NCI-H526 treated with DMSO at 0.1 percent for 48 hours (cell line): Measurements from ENCODE around the gene CHSY1.

ENCODE experiments used
- DNase-seq: peaks from one replicate; lab custom pipeline; 2025; lab: John Stamatoyannopoulos, UW

Gene CHSY1

DNA sequence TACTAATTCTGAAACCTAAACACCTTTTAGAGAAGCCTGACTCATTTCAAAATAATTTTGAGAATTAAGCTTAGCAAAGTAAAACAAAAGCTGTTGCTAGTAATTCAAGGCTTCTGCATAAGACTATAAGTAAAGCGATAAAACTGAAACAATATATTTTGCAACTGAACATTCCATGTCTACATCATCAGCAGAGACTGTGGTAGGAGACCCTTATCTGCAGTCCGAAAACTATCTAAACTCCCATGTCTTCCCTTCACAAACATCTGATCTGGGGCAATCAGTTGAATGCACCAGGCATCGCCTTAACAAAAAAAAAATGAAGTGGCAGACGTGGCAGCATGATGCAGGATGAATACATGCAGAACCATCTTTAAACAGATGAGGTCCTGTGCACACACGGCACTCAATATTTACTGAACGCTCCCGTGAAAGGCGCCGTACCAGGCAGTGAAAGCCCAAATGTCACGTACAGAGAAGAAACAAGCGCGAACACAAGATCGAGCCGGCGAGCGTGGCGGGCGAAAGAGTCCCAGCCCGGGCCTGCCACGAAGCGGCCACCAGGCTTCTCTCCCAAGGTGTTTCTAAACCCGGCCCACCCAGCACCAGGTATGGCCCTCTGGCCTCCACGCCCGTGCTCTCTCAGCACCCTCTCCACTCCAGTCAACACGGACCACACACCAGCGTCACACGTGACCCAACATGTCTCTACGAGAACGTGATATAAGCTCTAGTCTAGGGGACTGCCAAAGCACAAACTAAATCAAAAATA lies 63.0 kb downstream of the CHSY1 start:
- DNase-seq, result no peak

GRCh38 chr15:101187820-101188636 lies 63.8 kb downstream of the CHSY1 start:
- no peak for DNase-seq

GRCh38 chr15:101185770-101186169 lies 66.1 kb downstream of the CHSY1 start:
- DNase-seq, result no peak

- DNase-seq, result no peak
These were observed 66.5 kb downstream of the CHSY1 start for GRCh38 chr15:101185336-101185735.

DNA sequence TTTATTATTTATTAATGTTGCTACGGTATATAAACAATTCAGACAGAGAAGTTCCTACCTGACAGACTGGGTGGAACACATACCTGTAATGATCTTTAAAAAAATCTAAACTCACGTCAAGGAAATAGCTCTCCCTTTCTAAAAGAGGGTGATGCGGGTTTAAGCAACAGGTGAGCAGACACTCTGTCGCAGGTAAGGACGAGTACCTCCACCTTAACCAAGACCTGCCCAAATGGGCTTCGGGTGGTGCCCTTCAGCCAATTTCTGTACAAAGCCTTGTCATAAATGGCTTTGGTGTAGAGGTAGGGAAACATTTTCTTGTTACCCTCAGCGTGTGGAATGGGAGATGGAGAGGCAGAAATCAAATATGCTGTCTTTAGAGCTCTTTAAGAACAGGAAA lies 67.0 kb downstream of the CHSY1 start:
- no peak for DNase-seq

DNA sequence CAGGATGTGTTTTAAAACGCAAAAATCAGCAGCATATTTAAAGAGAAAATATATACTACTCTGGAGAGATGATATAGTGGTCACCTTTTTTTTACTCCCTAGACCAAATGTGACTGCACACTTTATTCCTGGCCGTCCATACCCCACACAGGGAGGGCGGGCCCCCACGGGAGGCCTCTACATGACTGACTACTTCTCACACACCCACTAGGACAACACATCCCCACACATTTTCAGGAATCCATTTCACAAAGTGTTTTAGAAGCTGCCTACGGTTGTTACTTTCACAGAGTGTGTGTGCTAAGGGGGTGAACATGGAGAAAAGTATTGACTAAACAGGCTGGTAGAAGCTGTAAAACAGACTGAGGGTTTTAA lies 67.9 kb downstream of the CHSY1 start:
- DNase-seq, result no peak

GRCh38 chr15:101183226-101183930 lies 68.5 kb downstream of the CHSY1 start:
- DNase-seq, result no peak

DNA sequence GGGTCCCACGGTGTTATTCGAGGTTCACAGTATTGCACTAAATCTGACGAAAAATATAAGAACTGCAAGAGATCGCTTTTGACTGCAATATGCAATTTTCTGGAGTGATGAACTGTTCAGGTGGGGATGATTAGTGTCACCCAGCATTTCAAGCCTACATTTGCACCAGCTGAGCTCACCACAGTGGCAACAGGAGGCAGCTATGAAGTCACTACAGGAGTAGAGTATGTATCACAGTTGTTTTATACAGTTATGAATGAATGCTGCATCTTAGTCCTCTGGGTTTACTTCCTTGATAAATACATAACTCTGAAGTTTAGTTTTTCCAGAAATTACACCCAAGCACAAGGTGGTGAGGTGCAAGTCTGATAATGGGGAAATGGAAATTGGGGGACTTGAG lies 69.6 kb downstream of the CHSY1 start:
- DNase-seq, result no peak

DNA sequence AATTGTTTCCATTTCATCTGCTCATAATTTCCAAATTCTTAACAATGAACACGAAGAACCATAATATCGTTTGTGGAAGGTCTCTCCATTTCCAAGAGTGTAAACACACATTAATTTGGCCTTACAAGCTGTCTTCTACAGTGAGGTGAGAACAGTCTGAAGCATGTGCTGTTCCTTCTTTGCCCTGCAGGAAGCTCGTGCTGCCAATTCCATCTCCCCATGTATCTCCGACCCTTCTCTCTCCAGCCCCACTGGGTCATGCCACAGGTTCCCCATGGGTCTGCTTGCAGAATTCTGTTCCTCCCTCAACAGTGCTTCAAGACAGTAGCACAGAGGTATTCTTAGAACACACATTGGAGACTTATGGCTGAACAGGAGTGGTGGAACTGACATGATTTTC lies 70.5 kb downstream of the CHSY1 start:
- DNase-seq, result no peak

DNA sequence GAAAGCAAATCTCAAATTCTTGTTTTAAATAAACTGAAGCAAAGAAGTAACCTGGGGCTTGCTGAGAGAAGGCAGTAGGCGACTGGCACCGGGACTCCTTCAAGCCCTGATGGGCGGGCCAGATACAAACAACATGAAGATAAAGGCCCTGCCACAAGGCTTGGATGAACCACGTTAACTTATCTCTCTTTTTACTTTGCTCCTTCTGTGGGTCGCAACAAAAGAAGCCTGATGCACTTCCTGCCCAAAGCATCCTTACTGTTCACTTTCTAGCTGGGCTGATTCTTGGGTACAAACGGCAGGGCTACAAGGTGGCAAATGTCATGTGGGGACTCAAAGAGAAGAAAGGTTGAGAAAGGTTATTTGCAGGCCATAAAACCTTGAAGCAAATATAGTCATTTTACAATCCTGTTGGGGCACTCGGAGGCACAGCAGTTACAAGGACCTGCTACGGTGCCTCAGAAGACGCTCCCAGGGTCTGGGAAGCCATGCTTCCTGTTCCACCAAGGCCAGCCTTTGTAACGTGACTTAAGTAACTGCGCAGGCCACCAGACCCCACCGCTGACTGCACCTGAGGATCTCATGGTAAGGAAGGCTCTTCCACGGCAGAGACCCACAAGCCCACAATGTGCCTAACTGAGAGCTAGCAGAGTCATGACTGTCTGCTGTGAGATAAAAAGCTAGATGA lies 71.1 kb downstream of the CHSY1 start:
- no peak for DNase-seq

DNA sequence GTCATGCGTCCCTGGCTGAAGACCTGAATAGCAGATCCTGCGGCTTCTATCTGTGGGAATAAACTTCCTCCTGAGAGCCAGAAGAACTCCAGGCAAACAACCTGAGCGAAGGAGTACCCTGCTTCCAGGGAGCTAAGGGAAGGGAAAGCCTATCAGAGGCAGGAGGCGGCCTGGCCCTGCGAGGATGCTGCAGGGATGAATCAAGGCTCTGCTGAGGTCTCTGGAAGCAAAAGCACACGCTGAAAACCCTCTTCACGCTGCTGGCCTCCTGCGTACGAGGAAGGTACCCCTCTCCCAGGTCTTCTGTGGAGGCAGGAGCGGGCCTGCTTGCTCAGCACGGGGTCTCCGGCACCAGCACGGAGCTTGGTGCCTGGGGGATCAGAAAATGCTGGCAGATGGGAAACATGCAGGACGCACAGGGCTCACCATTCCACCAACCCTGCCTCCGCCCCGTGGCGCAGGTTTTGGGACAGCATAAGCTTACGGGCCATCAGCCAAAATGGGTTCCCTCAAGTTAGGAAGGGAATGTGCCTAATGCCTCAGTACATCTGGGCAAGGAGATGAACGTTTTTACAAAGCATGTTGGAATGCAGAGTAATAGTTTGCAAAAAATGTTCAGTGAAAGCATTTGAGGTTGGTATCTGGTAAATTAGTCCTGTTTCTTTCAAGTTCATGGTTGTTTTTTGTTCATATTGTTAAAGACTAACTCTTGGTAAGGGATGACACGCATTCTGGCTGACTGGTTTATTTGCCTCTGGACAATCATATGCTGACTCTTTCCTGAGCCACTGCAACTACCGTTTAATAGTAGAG lies 72.3 kb downstream of the CHSY1 start:
- no peak for DNase-seq

- no peak for DNase-seq
These were observed 72.9 kb downstream of the CHSY1 start for GRCh38 chr15:101178931-101179330.

GRCh38 chr15:101178479-101178878 lies 73.4 kb downstream of the CHSY1 start:
- DNase-seq, result no peak

DNA sequence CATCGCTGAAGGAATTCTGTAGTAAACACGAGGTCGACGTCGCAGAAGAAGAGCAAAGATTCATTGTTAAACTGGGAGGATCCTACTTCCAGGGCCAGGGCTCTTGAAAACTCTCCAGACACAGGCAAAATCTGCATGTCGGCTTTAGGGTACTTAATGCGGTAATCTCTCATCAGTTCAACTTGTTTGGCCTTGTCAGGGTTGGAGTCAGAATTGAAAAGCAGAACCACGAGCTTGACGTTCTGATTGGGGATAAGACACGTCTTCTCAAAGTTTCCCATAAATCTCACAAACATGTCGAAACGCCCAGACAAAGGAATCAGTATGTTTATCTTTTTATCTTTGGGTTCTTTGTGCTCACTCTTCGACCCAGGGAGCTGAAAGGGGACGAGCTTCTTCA lies 74.0 kb downstream of the CHSY1 start:
- DNase-seq, result no peak

DNA sequence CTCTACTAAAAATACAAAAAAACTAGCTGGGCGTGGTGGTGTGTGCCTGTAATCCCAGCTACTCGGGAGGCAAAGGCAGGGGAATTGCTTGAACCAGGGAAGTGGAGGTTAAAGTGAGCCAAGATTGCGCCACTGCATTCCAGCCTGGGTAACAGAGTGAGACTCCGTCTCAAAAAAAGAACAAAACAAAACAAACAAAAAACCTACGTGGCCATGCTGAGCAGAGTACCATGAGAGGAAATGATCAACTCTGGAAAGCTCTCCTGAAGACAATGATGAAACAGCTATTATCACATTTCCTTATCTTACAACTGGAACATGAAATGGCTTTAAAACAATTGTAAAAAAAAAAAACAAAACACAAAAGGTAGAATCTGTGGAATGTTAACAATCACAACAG lies 75.2 kb downstream of the CHSY1 start:
- DNase-seq, result no peak

GRCh38 chr15:101175401-101175800 lies 76.4 kb downstream of the CHSY1 start:
- DNase-seq, result no peak

DNA sequence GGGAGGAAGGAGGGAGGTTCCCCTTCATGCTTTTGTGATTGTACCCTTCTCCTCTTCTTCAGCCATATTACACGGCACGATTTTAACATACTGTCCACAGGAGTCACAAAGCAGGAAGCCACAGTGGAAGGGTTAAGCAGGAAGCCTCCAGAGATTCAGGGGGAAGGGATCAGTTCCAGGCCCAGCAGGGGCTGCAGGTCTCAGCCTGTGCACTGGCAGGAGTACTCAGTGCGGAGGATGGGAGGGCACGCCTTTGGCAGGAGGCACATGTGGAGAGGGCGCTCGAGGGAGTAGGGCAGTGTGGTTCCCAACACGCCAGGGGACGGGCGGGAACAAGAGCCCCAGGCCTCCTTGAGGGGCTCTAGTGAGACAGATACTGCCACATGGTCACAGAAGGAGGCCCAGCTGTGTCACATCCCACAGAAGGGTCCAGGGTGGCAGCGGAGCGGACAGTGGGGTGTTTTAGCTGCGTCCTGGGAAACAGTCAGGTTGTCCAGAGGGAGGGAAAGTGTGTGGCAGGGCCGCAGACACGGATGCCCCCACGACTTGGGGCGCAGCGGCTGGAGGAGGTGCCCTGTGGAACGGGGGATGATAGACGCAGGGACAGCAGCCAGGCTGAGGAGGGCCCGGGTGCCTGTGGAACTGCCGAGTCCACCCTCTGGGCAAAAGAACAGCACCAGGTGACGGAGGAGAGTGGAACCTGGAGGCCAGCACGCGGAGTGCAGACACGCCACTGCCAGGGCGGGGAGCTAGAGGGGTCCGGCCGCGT lies 77.5 kb downstream of the CHSY1 start:
- no peak for DNase-seq

DNA sequence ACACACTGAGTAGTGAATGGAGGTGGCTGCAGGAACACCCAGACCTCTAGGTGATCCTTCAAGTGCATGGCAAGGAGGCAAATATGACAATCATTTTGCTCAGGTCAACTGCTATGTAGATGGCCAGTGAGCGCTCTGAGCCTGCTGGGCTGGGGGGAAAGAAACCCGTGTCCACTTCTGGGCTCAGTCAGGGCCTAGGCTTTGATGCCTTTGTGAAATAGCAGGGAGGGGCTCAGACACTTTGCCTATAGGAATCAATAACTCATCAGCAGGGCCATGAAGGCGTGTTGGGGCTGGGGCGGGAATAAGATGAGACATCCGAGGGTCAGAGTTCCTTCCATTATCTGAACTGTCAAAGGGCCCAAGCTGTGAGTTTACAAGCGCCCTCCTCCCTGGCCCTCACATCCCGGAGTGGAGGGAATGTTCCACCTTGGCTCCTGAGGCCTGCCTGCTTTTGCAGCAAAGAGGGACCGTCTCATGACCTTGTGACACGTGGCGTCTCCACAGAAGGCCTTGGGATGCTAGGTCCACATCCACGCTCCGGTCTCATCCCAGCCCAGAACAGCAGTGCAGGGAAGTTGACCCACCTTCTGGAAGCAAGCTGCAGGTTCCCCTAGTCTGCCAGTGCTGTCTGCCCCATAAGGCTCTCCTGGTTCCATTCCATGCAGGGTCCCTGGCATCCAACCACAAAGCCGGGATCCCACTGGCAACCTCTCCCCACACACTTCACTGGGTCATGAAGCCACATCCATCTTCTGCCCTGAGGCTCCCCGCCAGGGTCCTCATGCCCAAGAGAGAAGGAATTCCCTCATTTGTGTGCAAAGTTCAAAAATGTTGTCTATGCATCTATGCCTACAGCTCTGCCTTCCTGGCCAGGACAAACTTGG lies 78.4 kb downstream of the CHSY1 start:
- DNase-seq, result no peak

DNA sequence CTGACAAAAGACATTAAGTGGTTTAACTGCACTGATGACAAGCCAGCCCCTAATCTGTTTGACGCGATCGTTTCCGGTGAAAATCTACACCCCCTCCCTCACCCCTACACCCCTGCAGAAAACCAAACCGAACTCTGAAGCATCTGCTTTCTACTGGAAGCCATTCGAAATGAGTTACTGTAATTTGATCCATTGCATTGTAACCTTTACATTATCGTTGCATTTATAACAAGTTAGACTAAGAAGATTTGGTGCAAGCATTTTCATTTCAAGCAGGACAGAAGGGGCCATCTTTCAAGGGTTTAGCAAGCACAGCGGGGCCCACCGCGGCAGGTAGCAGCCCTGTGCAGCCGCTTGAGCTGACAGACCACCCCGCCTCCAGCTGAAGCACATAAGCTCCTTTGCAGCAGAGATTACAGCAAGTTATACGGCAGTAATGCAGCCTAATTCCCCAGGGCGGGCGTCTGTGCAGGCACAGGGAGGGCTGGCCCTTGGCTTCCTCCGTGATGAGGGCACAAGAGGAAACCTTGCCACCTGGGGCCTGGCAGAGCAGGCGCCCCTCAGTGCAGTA lies 79.3 kb downstream of the CHSY1 start:
- DNase-seq, result no peak
